ENCODE measurements around the gene SIKE1.

- TF ChIP-seq CTCF (IDR thresholded peaks at IDR 0.05): no peak
- TF ChIP-seq EP300 (IDR thresholded peaks at IDR 0.05): no peak
These were observed 56.6 kb downstream of the SIKE1 start for GRCh38 chr1:114723915-114724314.
